HepG2 (cell line): ENCODE data around the gene CRIM1. TPM values are rescaled to one million over a fixed set of nuclear protein-coding genes. Genes with fewer than 3 reads are reported as not detected.

Experiments used
- GATAD2A ChIP-seq: IDR thresholded peaks from 2 replicates; pipeline ENCODE4 v1.6.1; 2016
- KMT2A ChIP-seq: sonication (generic); formaldehyde crosslinking; IDR thresholded peaks from 2 replicates; pipeline ENCODE4 v1.4.0; 2020; ENCODE audit warnings: missing genetic modification reagents
- MLLT10 ChIP-seq: sonication (generic); formaldehyde crosslinking; IDR thresholded peaks from 2 replicates; pipeline ENCODE4 v1.4.0; 2020; ENCODE audit warnings: missing genetic modification reagents
- POGZ ChIP-seq: sonication (generic); formaldehyde crosslinking; IDR thresholded peaks from 2 replicates; pipeline ENCODE4 v1.4.0; 2020; ENCODE audit warnings: mild to moderate bottlenecking, missing genetic modification reagents
- POLR2AphosphoS2 ChIP-seq: IDR thresholded peaks from 2 replicates; pipeline ENCODE4 v1.6.1; 2011; ENCODE audit warnings: low read depth, low read length, improper control_type of control experiment
- SALL1 ChIP-seq: sonication (generic); formaldehyde crosslinking; IDR thresholded peaks from 2 replicates; pipeline ENCODE4 v1.8.0; 2022; ENCODE audit warnings: mild to moderate bottlenecking, missing genetic modification reagents
- SRY ChIP-seq: sonication (generic); formaldehyde crosslinking; IDR thresholded peaks from 2 replicates; pipeline ENCODE4 v1.8.0; 2022; ENCODE audit warnings: mild to moderate bottlenecking, missing genetic modification reagents
- TP53 ChIP-seq: sonication (generic); formaldehyde crosslinking; conservative IDR thresholded peaks from 2 replicates; pipeline ENCODE4 v1.4.0; 2020; ENCODE audit warnings: missing genetic modification reagents
- ZFP36 ChIP-seq: fragments of 150-350 bp; IDR thresholded peaks from 2 replicates; pipeline ENCODE4 v1.6.1; 2018; ENCODE audit warnings: borderline replicate concordance, low read length, low read depth; ENCODE audit not compliant: partially characterized antibody
- ZNF12 ChIP-seq: sonication (generic); formaldehyde crosslinking; IDR thresholded peaks from 2 replicates; pipeline ENCODE4 v1.5.0; 2020; ENCODE audit warnings: missing genetic modification reagents
- ZNF143 ChIP-seq: sonication (generic); formaldehyde crosslinking; IDR thresholded peaks from 2 replicates; pipeline ENCODE4 v1.4.0; 2020; ENCODE audit warnings: missing genetic modification reagents
- ZNF329 ChIP-seq: sonication (generic); formaldehyde crosslinking; IDR thresholded peaks from 2 replicates; pipeline ENCODE4 v1.9.0; 2021; ENCODE audit warnings: low read depth, mild to moderate bottlenecking, missing genetic modification reagents
- polyA plus RNA-seq, 8 experiments: library from polyadenylated mRNA; depleted of rRNA in 3 of 8; stranded (reverse) in 7 of 8; unstranded in 1 of 8; fragments of >200 nt; fragmentation: Illumina TruSeq in 4 of 8; extraction: Trizol in 4 of 8; gene quantifications; 2 replicates each; pipeline versions ENCODE4 v1.2.1 to v1.2.3, GENCODE V29; 2011 to 2016; ENCODE audit warnings: low read depth in 4 of 8, missing spikeins in 1 of 8, mixed read lengths in 1 of 8; ENCODE audit not compliant: insufficient read depth in 1 of 8
- total RNA-seq, 5 experiments: library from RNA; depleted of rRNA; stranded (reverse); fragments of >200 nt; fragmentation: Illumina TruSeq; extraction: Trizol; gene quantifications; 2 replicates each; pipeline ENCODE4 v1.2.3, GENCODE V29; 2016; ENCODE audit warnings: low read depth in 1 of 5
- TF ChIP-seq, protein P1 (sequence below): sonication (generic); formaldehyde crosslinking; IDR thresholded peaks from 2 replicates; pipeline ENCODE4 v1.4.0; 2020; ENCODE audit warnings: missing genetic modification reagents, borderline replicate concordance
- TF ChIP-seq, protein P2 (sequence below): IDR thresholded peaks from 2 replicates; pipeline ENCODE4 v1.6.1; 2016; ENCODE audit warnings: low read depth
- TF ChIP-seq, protein P3 (sequence below): sonication (generic); formaldehyde crosslinking; conservative IDR thresholded peaks from 2 replicates; pipeline ENCODE4 v1.5.0; 2020; ENCODE audit warnings: missing genetic modification reagents
- TF ChIP-seq, protein P4 (sequence below): sonication (generic); formaldehyde crosslinking; IDR thresholded peaks from 2 replicates; pipeline ENCODE4 v1.4.0; 2020; ENCODE audit warnings: low read depth, mild to moderate bottlenecking, missing genetic modification reagents
- TF ChIP-seq, protein P5 (sequence below): sonication (generic); formaldehyde crosslinking; IDR thresholded peaks from 2 replicates; pipeline ENCODE4 v1.4.0; 2020; ENCODE audit warnings: missing genetic modification reagents
- TF ChIP-seq, protein P6 (sequence below): sonication (generic); IDR thresholded peaks from 2 replicates; pipeline ENCODE4 v1.6.1; 2016; ENCODE audit warnings: low read depth, borderline replicate concordance

Gene CRIM1
- total and polyA plus RNA-seq, 2 of the 13 experiments (the other 11 are each of a cell fraction or from before 2014, with no cell fraction given) = 39.1 to 69.9 TPM

DNA sequence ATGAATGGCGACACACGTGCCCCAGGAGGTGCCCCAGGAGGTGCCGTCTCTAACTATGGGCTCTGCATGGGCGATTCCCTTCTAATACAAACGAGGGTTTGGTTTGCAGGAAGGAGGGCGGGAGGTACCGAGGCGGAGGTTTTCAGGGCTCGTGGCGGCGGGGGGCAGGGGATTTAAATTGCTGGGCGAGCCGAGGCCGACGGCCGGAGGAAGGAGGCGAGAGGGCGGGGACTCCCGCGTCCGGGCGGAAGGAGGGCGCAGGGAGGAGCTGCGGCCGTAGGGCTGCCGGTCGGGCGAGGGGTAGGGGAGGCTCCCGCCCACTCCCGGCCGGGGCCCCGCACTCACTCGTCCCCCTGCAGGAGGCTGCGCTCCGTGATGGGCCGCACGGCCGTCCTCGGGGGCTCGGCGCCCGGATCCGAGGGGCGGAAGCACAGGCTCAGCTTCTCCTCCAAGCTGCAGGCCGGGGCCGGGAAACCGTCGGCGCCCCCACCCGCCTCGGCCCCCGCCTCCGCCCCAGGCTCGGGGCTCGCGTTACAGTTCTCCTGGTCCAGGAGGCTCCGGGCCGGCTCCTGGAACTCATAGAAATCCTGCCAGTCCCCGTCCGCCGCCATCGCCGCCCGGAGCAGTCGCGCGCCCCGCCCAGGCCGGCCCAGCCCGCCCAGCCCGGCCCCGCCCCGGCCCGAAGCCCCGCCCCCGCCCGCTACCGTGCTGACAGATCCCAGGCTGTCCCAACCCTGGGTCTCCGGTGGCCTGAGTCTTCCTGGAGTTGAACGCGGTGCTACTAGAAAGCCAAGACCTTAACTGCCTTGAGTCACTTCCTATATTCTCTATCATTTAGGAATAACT, 242.2 kb downstream of the CRIM1 start, which contains the start of gene FEZ2 (continued):
- TF ChIP-seq, protein P1, sequence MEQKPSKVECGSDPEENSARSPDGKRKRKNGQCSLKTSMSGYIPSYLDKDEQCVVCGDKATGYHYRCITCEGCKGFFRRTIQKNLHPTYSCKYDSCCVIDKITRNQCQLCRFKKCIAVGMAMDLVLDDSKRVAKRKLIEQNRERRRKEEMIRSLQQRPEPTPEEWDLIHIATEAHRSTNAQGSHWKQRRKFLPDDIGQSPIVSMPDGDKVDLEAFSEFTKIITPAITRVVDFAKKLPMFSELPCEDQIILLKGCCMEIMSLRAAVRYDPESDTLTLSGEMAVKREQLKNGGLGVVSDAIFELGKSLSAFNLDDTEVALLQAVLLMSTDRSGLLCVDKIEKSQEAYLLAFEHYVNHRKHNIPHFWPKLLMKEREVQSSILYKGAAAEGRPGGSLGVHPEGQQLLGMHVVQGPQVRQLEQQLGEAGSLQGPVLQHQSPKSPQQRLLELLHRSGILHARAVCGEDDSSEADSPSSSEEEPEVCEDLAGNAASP (CRISPR knock-in tag) = no peak
- TF ChIP-seq, protein P2, sequence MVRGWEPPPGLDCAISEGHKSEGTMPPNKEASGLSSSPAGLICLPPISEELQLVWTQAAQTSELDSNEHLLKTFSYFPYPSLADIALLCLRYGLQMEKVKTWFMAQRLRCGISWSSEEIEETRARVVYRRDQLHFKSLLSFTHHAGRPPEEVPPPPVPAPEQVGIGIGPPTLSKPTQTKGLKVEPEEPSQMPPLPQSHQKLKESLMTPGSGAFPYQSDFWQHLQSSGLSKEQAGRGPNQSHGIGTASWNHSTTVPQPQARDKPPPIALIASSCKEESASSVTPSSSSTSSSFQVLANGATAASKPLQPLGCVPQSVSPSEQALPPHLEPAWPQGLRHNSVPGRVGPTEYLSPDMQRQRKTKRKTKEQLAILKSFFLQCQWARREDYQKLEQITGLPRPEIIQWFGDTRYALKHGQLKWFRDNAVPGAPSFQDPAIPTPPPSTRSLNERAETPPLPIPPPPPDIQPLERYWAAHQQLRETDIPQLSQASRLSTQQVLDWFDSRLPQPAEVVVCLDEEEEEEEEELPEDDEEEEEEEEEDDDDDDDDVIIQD = peak; percentile 71; the same call in 1 of the 2 replicates
- peak; percentile 65 for TF ChIP-seq ZNF143 (CRISPR knock-in tag)
- TF ChIP-seq, protein P3, sequence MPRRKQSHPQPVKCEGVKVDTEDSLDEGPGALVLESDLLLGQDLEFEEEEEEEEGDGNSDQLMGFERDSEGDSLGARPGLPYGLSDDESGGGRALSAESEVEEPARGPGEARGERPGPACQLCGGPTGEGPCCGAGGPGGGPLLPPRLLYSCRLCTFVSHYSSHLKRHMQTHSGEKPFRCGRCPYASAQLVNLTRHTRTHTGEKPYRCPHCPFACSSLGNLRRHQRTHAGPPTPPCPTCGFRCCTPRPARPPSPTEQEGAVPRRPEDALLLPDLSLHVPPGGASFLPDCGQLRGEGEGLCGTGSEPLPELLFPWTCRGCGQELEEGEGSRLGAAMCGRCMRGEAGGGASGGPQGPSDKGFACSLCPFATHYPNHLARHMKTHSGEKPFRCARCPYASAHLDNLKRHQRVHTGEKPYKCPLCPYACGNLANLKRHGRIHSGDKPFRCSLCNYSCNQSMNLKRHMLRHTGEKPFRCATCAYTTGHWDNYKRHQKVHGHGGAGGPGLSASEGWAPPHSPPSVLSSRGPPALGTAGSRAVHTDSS = 0 out of 2 replicates have a peak, but pooled peaks have one; percentile 40
- no peak for TF ChIP-seq MLLT10 (CRISPR knock-in tag)
- peak; percentile 63; the same call in 1 of the 2 replicates for TF ChIP-seq SALL1 (CRISPR knock-in tag)
- no peak for TF ChIP-seq POLR2AphosphoS2
- no peak for TF ChIP-seq TP53 (CRISPR knock-in tag)
- TF ChIP-seq ZFP36 = no peak
- TF ChIP-seq, protein P4, sequence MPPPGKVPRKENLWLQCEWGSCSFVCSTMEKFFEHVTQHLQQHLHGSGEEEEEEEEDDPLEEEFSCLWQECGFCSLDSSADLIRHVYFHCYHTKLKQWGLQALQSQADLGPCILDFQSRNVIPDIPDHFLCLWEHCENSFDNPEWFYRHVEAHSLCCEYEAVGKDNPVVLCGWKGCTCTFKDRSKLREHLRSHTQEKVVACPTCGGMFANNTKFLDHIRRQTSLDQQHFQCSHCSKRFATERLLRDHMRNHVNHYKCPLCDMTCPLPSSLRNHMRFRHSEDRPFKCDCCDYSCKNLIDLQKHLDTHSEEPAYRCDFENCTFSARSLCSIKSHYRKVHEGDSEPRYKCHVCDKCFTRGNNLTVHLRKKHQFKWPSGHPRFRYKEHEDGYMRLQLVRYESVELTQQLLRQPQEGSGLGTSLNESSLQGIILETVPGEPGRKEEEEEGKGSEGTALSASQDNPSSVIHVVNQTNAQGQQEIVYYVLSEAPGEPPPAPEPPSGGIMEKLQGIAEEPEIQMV = no peak
- TF ChIP-seq, protein P5, sequence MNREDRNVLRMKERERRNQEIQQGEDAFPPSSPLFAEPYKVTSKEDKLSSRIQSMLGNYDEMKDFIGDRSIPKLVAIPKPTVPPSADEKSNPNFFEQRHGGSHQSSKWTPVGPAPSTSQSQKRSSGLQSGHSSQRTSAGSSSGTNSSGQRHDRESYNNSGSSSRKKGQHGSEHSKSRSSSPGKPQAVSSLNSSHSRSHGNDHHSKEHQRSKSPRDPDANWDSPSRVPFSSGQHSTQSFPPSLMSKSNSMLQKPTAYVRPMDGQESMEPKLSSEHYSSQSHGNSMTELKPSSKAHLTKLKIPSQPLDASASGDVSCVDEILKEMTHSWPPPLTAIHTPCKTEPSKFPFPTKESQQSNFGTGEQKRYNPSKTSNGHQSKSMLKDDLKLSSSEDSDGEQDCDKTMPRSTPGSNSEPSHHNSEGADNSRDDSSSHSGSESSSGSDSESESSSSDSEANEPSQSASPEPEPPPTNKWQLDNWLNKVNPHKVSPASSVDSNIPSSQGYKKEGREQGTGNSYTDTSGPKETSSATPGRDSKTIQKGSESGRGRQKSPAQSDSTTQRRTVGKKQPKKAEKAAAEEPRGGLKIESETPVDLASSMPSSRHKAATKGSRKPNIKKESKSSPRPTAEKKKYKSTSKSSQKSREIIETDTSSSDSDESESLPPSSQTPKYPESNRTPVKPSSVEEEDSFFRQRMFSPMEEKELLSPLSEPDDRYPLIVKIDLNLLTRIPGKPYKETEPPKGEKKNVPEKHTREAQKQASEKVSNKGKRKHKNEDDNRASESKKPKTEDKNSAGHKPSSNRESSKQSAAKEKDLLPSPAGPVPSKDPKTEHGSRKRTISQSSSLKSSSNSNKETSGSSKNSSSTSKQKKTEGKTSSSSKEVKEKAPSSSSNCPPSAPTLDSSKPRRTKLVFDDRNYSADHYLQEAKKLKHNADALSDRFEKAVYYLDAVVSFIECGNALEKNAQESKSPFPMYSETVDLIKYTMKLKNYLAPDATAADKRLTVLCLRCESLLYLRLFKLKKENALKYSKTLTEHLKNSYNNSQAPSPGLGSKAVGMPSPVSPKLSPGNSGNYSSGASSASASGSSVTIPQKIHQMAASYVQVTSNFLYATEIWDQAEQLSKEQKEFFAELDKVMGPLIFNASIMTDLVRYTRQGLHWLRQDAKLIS (CRISPR knock-in tag) = no peak
- TF ChIP-seq SRY (CRISPR knock-in tag) = 0 out of 2 replicates have a peak, but pooled peaks have one; percentile 31
- TF ChIP-seq ZNF12 (CRISPR knock-in tag) = no peak
- TF ChIP-seq GATAD2A (CRISPR knock-in tag) = peak; percentile 31; the same call in 1 of the 2 replicates
- TF ChIP-seq POGZ (CRISPR knock-in tag) = peak; percentile 88
- 0 out of 2 replicates have a peak, but pooled peaks have one; percentile 5 for TF ChIP-seq ZNF329 (CRISPR knock-in tag)
- TF ChIP-seq, protein P6, sequence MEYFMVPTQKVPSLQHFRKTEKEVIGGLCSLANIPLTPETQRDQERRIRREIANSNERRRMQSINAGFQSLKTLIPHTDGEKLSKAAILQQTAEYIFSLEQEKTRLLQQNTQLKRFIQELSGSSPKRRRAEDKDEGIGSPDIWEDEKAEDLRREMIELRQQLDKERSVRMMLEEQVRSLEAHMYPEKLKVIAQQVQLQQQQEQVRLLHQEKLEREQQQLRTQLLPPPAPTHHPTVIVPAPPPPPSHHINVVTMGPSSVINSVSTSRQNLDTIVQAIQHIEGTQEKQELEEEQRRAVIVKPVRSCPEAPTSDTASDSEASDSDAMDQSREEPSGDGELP = no peak
- TF ChIP-seq KMT2A (CRISPR knock-in tag) = peak; percentile 86
